ENCODE measurements around the gene ENG.

The ENG gene

GRCh38 chr9:127814619-127815511 lies 39.6 kb downstream of the ENG start:
- DNase-seq (ENCODE audit: low read depth in 2 of 2) = no peak

GRCh38 chr9:127813686-127814226 lies 40.7 kb downstream of the ENG start:
- no peak for DNase-seq (ENCODE audit: low read depth in 2 of 2)

GRCh38 chr9:127812936-127813675 lies 41.4 kb downstream of the ENG start:
- no peak for DNase-seq (ENCODE audit: low read depth in 2 of 2)

- DNase-seq (ENCODE audit: low read depth in 2 of 2) = no peak
Observed at GRCh38 chr9:127812011-127812410, 42.4 kb downstream of the ENG start.

GRCh38 chr9:127810378-127811187 lies 43.9 kb downstream of the ENG start:
- DNase-seq (ENCODE audit: low read depth in 2 of 2) = no peak

GRCh38 chr9:127809540-127810377 lies 44.7 kb downstream of the ENG start:
- no peak for DNase-seq (ENCODE audit: low read depth in 2 of 2)

- no peak for DNase-seq (ENCODE audit: low read depth in 2 of 2)
Observed at GRCh38 chr9:127809002-127809539, 45.4 kb downstream of the ENG start.

GRCh38 chr9:127808347-127809001 lies 46.0 kb downstream of the ENG start:
- no peak for DNase-seq (ENCODE audit: low read depth in 2 of 2)

GRCh38 chr9:127806871-127807270 lies 47.6 kb downstream of the ENG start:
- DNase-seq (ENCODE audit: low read depth in 2 of 2) = no peak

GRCh38 chr9:127805620-127806019 lies 48.8 kb downstream of the ENG start:
- no peak for DNase-seq (ENCODE audit: low read depth in 2 of 2)

GRCh38 chr9:127803507-127804352 lies 50.7 kb downstream of the ENG start:
- DNase-seq (ENCODE audit: low read depth in 2 of 2) = no peak

- peak; percentile 80 to 81 for DNase-seq (ENCODE audit: low read depth in 2 of 2)
Observed at GRCh38 chr9:127802576-127803443, 51.6 kb downstream of the ENG start, which contains the start of gene FPGS. FPGS (plus strand) TSS chr9:127802882; CDS start chr9:127802925, 43 bp downstream.

GRCh38 chr9:127801955-127802575 lies 52.4 kb downstream of the ENG start:
- no peak for DNase-seq (ENCODE audit: low read depth in 2 of 2)

- no peak for DNase-seq (ENCODE audit: low read depth in 2 of 2)
Observed at GRCh38 chr9:127796852-127797370, 57.5 kb downstream of the ENG start.

GRCh38 chr9:127796225-127796813 lies 58.1 kb downstream of the ENG start:
- no peak for DNase-seq (ENCODE audit: low read depth in 2 of 2)

GRCh38 chr9:127794001-127794791 lies 60.3 kb downstream of the ENG start:
- no peak for DNase-seq (ENCODE audit: low read depth in 2 of 2)
